Right ventricle myocardium inferior (tissue), 1 donor: Measurements from ENCODE around the gene ACAP1. TPM values are rescaled to one million over a fixed set of nuclear protein-coding genes. Genes with fewer than 3 reads are reported as not detected.
"Not testable (repeated sequence)": the region's sequence is repeated elsewhere in the genome, so short reads cannot be mapped to it uniquely, and the experiment has no call there.

Experiments used
- ATAC-seq: fragments of 200-7000 bp; cut with Tn5 transposase; one replicate; pipeline ENCODE4 v1.9.1; 2020; ENCODE audit warnings: mild to moderate bottlenecking, moderate library complexity
- DNase-seq: peaks from one replicate; pipeline ENCODE4 v3.0.0; 2021; ENCODE audit errors: missing footprints
- intact Hi-C: fragments of 100-400 bp; cut with DNase I; formaldehyde crosslinking; loops from one replicate; pipeline ENCODE4 v1.11.0; 2022
- total RNA-seq: library from RNA; stranded (reverse); fragmentation: NEBNext Ultra II Directional; extraction: Animal tissue kit (Norgen Biotek cat#: 25700); gene quantifications from one replicate; pipeline ENCODE4 v1.2.1, GENCODE V29; 2021
- donor health status: DM: no; HTN: yes; CAD: no; lungs with severe emphysema.

ACAP1 gene
- total RNA-seq, 1 donor from 2014 or later = 14.0 TPM

DNA sequence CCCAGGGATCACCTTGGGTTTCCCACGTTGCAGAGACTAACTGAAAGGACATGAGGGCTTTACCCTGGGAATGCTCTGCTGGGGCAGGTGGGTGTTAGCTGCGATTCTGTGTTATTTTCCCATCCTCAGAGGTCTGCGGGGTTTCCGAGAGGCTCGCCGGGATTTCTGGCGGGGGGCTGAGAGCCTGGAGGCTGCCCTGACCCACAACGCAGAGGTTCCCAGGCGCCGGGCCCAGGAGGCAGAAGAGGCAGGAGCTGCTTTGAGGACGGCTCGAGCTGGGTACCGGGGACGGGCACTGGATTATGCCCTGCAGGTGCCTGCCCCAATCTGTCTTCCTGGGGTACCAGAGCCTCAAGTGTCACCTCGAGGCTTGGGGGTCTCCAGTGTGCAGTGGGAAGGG is 6.9 kb downstream of the ACAP1 start:
- ATAC-seq = no peak
- DNase-seq = peak; percentile 22
- intact Hi-C loops = no loop called here

- intact Hi-C loops = loop anchor here (2.0 kb wide), 1 partner anchor 66 kb away; the partner anchor contains the start of gene SLC2A4
- ATAC-seq (no peak), DNase-seq (no peak)
These were observed 10.7 kb downstream of the ACAP1 start for GRCh38 chr17:7346761-7347614.

- ATAC-seq (no peak), DNase-seq (no peak)
- intact Hi-C loops = loop anchor here (2.0 kb wide), 1 partner anchor 67 kb away; the partner anchor contains the start of gene SLC2A4
These were observed 11.5 kb downstream of the ACAP1 start for GRCh38 chr17:7347630-7348477.

GRCh38 chr17:7348478-7349242 is 12.3 kb downstream of the ACAP1 start:
- intact Hi-C loops = loop anchor here (1.0 kb wide), 1 partner anchor 19 kb away; the partner anchor contains the start of gene NEURL4
- ATAC-seq = no peak
- no peak for DNase-seq

DNA sequence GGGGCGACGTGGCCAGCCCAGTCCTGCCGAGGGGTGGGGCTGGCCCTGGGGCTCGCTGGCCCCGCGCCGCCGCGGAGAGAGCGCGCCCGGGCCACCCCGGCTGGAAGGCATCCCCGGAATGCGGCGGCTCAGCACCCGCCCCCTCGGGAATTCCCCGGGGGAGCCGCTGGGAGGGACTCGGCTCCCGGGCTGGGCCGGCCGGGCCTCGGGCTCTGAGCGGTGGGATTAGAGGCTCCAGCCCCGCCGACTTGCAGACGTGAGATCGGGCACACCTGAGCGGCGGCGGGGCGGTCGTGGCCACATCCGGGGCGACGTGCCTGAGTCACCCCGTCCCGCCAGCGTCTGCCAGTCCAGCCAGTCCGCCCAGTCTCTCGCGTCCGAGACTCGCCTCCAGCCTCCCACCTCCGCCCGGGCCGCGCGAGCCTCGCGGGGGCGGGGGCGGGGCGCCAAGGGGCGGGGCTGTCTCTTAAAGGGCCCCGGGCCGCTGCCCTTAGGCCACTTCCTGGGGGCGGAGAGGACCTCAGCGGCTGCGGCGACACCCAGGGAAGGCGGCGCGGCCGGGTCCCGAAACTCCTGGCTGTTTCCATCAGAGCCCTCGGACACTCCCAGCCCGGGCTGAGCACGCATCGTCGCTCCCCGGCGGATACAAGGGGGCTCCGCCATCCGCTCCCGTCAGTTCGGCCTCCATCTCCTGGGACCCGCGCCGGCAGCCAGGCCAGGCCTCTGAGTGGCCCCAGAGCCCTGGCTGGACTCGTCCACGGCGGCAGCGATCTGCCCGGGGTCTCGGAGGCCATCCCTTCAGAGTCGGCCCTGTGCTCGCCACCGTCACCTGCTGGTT is 15.6 kb downstream of the ACAP1 start, which contains the start of gene KCTD11:
Gene KCTD11, plus strand, starts transcription at position 498 of the 838 bp plus-strand sequence.
- peak; percentile 96 for DNase-seq
- intact Hi-C loops = loop anchor here (2.0 to 5.0 kb wide), 3 partner anchors 43 to 133 kb away; partner anchors contain the start of genes CTDNEP1, ELP5, PLSCR3 and POLR2A
- ATAC-seq = peak; percentile 81

GRCh38 chr17:7352503-7352889 is 16.2 kb downstream of the ACAP1 start:
- intact Hi-C loops = loop anchor here (5.0 kb wide), 1 partner anchor 100 kb away; the partner anchor contains the start of genes CTDNEP1 and ELP5
- DNase-seq (no peak), ATAC-seq (no peak)

DNA sequence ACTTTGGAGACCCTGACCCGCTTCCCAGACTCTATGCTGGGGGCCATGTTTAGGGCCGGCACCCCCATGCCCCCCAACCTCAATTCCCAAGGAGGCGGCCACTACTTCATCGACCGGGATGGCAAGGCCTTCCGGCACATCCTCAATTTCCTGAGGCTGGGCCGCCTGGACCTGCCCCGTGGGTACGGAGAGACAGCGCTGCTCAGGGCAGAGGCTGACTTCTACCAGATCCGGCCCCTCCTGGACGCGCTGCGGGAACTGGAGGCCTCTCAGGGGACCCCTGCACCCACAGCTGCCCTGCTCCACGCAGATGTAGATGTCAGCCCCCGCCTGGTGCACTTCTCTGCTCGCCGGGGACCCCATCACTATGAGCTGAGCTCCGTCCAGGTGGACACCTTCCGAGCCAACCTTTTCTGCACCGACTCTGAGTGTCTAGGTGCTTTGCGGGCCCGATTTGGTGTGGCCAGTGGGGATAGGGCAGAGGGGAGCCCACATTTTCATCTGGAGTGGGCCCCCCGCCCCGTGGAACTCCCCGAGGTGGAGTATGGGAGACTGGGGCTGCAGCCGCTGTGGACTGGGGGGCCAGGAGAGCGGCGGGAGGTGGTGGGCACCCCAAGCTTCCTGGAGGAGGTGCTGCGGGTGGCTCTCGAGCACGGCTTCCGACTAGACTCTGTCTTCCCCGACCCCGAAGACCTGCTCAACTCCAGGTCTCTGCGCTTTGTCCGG is 16.7 kb downstream of the ACAP1 start:
- intact Hi-C loops = loop anchor here (5.0 kb wide), 1 partner anchor 101 kb away; the partner anchor contains the start of genes CTDNEP1 and ELP5
- ATAC-seq (no peak), DNase-seq (no peak)

DNA sequence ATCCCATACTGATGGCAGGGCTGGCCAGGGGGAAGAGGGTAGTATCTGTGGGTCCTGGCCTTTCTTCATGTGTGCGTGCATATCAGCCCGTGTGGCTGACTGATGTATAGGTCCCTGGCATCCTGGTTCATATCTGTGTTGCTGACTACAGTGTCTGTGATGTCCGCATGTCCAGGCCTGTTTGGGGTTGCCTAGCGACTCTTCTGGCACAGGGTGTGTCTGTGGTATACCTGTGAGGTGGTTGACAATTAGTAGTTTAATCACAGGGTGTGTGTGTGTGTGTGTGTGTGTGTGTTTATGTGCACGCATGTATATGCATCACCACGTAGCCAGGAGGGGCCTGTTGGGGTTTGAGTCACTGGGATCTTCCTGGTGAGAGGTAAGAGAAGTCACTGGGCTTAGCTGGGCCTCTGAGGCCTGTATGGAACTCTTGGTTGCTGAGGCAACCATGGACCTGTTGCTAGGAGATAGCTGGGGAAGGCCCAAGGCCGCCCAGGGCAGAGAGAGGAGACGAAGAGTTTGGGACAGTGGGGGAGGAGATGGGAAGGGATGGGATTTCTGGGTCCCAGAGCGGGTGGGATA is 18.0 kb downstream of the ACAP1 start:
- intact Hi-C loops = loop anchor here (5.0 kb wide), 1 partner anchor 102 kb away; the partner anchor contains the start of genes CTDNEP1 and ELP5
- ATAC-seq = no peak
- no peak for DNase-seq

DNA sequence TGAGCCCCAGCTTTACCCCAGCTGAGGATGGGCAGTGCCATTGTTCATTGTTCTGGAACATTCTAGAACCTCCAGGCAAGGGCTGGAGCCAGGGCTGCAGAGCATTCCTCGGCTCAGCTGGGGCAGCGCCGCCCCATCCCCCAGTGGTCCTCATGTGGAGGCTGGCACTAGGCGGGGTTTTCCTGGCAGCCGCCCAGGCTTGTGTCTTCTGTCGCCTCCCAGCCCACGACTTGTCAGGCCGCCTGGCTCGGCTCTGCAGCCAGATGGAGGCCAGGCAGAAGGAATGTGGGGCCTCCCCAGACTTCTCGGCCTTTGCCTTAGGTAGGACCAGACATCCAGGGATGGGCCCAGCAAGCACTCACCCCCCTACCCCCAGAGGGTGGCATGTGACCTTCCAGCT is 18.7 kb downstream of the ACAP1 start, which contains the start of gene TMEM95:
Gene TMEM95, plus strand, starts transcription at position 104 of the 400 bp plus-strand sequence. Its CDS starts 49 bp downstream, at position 153.
- intact Hi-C loops = loop anchor here (5.0 kb wide), 1 partner anchor 232 kb away; no protein-coding TSS in a partner anchor
- no peak for ATAC-seq

DNA sequence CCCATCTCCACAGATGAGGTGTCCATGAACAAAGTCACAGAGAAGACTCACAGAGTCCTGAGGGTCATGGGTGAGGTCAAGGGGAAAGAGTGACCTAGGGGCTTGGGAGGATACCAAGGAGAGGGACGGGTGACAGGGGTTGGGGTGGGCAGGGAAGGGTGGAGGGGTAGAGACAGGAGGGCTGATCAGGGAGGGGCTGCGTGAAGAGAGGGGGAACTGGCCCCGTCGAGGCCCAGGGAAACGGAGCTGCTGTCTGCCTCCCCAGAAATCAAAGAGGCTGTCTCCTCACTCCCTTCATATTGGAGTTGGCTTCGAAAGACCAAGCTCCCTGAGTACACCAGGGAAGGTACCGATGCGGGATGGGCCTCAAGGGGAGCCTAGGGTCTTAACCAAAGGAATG is 19.2 kb downstream of the ACAP1 start:
- intact Hi-C loops = loop anchor here (5.0 kb wide), 1 partner anchor 232 kb away; no protein-coding TSS in a partner anchor
- ATAC-seq (no peak), DNase-seq (no peak)

More for the DNA sequence above, 18.7 kb downstream of the ACAP1 start, which contains the start of gene TMEM95:
- DNase-seq = peak; percentile 79

- ATAC-seq (peak; percentile 23), DNase-seq (peak; percentile 92)
- intact Hi-C loops = loop anchor here (2.0 to 5.0 kb wide), 3 partner anchors 81 to 231 kb away; partner anchors contain the start of gene SENP3
These were observed 19.8 kb downstream of the ACAP1 start for GRCh38 chr17:7356072-7356549.

DNA sequence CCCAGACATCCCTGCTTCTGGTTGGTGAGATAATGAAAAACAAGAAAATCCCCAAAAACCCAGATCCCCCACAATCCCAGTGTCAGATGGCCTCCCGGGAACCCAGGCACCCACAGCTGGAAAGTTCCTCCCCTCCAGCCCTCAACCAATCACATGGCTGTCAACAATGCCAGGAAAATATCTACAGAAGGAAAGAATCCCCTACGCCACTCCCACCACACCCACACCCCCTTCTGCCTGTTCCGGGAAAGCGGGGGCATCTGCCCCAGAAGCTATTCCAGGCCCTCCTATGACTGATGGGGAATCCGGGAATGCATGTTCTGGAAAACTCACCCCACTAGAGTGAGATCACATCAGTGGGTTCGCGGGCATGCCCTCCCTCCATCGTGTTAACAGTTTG is 20.4 kb downstream of the ACAP1 start:
- intact Hi-C loops = loop anchor here (2.0 to 5.0 kb wide), 3 partner anchors 80 to 231 kb away; partner anchors contain the start of gene SENP3
- ATAC-seq = no peak
- no peak for DNase-seq

- ATAC-seq (no peak), DNase-seq (no peak)
- intact Hi-C loops = loop anchor here (2.0 to 5.0 kb wide), 3 partner anchors 79 to 230 kb away; partner anchors contain the start of gene SENP3
These were observed 21.1 kb downstream of the ACAP1 start for GRCh38 chr17:7357381-7357780.

GRCh38 chr17:7361906-7362305 is 25.6 kb downstream of the ACAP1 start:
- intact Hi-C loops = no loop called here
- ATAC-seq (no peak), DNase-seq (no peak)

DNA sequence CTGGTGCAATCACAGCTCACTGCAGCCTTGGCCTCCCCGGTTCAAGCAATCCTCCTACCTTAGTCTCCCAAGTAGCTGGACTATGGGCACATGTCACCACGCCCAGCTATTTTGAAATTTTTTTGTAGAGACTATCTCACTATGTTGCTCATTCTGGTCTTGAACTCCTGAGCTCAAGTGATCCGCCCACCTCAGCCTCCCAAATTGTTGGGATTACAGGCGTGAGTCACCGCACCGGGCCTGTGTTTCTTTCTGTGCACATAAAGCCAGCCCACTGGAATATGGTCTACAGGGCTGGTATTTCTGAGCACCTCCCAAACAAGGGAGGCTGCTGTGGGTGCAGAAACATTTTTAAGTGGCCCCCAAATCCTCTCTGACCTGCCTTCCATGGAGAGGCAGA is 27.0 kb downstream of the ACAP1 start:
- DNase-seq = no peak
- no peak for ATAC-seq
- intact Hi-C loops = no loop called here

- intact Hi-C loops, ATAC-seq, DNase-seq: not testable (repeated sequence)
These were observed 29.6 kb downstream of the ACAP1 start for GRCh38 chr17:7365963-7366362.
